ENCODE measurements around the gene ADAMTS15.

ADAMTS15 gene

GRCh38 chr11:130504317-130504716 lies 55.9 kb downstream of the ADAMTS15 start:
- no peak for TF ChIP-seq POLR2A (IDR thresholded peaks at IDR 0.05; ENCODE audit: low read length)
- no peak for TF ChIP-seq GATA1 (IDR thresholded peaks at IDR 0.05; ENCODE audit: low read depth, low read length)
- DNase-seq: no peak

DNA sequence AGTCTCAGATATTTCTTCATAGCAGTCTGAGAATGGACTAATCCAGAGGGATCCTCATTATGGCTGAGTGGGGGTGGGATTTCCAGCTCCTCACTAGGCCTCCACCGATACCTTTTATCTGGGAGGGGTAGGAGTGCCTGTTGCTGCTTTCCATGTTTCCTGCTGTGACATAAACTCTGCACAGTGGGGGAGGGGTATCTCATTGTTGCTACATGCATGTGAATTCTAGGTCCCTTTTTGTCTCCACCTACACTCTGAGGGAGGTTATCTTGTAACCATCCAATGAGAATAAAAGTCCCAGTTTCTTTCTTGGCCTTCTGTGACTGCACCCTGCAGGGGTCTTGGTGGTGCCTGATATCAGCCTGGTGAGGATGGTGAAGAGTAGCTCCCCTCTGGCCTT lies 60.5 kb downstream of the ADAMTS15 start:
- DNase-seq: no peak

DNA sequence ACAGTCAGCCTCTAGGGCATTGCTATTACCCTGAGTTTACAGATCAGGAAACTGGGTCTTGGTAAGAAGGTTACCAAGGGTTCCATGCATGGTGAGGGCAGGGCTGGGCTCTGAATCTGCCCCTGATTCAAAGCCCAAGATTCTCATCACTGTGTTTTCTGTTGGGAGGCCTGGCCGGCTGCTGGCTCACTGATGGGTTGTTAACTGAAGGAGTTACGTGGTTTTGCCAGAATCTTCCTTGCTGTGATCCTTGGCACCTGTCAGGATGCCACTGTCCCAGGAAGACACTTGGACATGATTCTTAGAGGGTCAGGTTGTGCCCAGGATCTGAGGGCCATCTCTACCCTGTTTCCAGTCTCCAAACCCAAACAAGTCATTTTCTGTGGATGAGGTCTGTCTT lies 61.5 kb downstream of the ADAMTS15 start:
- no peak for DNase-seq
- TF ChIP-seq POLR2A (IDR thresholded peaks at IDR 0.05; ENCODE audit: low read length): no peak
- TF ChIP-seq GATA1 (IDR thresholded peaks at IDR 0.05; ENCODE audit: low read depth, low read length): no peak

More for the DNA sequence above, 60.5 kb downstream of the ADAMTS15 start:
- no peak for TF ChIP-seq GATA1 (IDR thresholded peaks at IDR 0.05; ENCODE audit: low read depth, low read length)
- no peak for TF ChIP-seq POLR2A (IDR thresholded peaks at IDR 0.05; ENCODE audit: low read length)

DNA sequence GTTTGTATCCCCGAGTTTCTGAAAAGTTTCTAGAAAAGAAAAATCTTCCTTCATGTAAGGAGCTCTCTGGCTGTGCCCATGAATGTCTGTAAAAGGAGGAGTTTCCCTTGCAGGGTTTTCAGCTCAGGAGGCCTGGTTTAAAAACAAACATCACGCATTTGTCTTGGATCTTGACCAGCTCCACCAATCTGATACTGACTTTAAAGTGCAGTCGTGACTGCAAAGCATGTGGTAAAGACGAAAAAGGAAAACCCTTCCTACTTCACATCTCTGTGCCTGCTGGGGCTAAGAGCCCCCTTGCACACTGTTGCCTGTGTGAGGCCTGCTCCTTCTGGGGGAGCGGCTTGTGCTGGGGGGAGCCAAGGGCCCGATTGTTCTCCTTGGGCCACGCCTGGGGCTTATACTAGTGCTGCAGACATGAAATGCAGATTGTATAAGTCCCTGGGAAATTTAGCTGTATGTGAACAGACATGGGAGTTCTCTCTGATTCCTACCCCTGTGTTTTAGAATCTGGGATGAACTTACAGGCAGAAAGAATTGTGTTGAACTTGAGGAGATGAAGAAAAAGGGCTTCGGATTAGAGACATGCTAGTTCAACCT lies 62.1 kb downstream of the ADAMTS15 start:
- TF ChIP-seq POLR2A (IDR thresholded peaks at IDR 0.05; ENCODE audit: low read length): no peak
- TF ChIP-seq GATA1 (IDR thresholded peaks at IDR 0.05; ENCODE audit: low read depth, low read length): no peak
- DNase-seq: no peak

GRCh38 chr11:130511765-130512164 lies 63.3 kb downstream of the ADAMTS15 start:
- peak in 1 of 2 experiments; percentile 60 for DNase-seq
- no peak for TF ChIP-seq POLR2A (IDR thresholded peaks at IDR 0.05; ENCODE audit: low read length)
- TF ChIP-seq GATA1 (IDR thresholded peaks at IDR 0.05; ENCODE audit: low read depth, low read length): no peak

GRCh38 chr11:130512662-130513061 lies 64.2 kb downstream of the ADAMTS15 start:
- no peak for DNase-seq
- no peak for TF ChIP-seq POLR2A (IDR thresholded peaks at IDR 0.05; ENCODE audit: low read length)
- no peak for TF ChIP-seq GATA1 (IDR thresholded peaks at IDR 0.05; ENCODE audit: low read depth, low read length)

DNA sequence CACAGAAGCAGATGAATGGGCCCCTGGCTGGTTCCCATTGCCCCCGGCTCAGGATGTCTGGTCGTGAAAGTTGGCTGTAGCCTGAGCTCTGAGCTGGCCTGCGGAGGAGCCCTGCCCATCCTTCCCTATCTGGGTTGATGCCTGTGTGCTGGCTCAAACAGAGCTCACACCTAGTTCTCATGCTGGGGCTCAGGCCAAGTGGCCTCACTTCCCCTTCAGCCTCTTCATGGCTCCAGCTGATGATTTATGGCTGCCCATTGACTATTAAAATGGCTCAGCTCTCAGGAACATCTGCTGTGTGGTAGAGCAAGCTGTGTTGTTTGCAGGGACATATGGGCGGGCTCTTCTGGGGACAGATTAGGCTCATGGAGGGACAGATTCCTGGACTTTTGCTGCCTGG lies 64.7 kb downstream of the ADAMTS15 start:
- no peak for TF ChIP-seq GATA1 (IDR thresholded peaks at IDR 0.05; ENCODE audit: low read depth, low read length)
- no peak for TF ChIP-seq POLR2A (IDR thresholded peaks at IDR 0.05; ENCODE audit: low read length)
- DNase-seq: peak in 1 of 2 experiments; percentile 7

DNA sequence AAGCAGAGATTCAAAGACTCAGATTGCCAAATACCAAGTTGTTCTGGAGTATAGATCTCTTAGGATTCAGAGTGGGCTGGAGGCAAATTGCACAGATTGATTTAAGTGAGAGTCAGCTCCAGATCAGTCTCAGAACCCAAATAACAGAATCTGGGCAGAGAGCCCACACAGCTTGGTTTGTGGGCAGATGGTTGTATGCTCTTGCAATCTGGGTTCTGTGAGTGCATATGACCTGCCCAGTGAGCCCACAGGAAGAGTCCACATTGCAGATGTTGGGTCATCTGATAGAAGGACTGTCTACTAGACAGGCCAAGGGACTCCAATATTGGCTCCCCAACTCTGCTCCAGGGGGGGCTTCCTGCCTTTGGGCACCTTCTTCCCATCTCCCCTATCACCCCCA lies 65.9 kb downstream of the ADAMTS15 start:
- DNase-seq: no peak
- TF ChIP-seq GATA1 (IDR thresholded peaks at IDR 0.05; ENCODE audit: low read depth, low read length) (no peak), POLR2A (IDR thresholded peaks at IDR 0.05; ENCODE audit: low read length) (no peak)

- TF ChIP-seq POLR2A (IDR thresholded peaks at IDR 0.05; ENCODE audit: low read length) (no peak), GATA1 (IDR thresholded peaks at IDR 0.05; ENCODE audit: low read depth, low read length) (no peak)
- DNase-seq: no peak
These were observed 66.4 kb downstream of the ADAMTS15 start for GRCh38 chr11:130514851-130515250.

DNA sequence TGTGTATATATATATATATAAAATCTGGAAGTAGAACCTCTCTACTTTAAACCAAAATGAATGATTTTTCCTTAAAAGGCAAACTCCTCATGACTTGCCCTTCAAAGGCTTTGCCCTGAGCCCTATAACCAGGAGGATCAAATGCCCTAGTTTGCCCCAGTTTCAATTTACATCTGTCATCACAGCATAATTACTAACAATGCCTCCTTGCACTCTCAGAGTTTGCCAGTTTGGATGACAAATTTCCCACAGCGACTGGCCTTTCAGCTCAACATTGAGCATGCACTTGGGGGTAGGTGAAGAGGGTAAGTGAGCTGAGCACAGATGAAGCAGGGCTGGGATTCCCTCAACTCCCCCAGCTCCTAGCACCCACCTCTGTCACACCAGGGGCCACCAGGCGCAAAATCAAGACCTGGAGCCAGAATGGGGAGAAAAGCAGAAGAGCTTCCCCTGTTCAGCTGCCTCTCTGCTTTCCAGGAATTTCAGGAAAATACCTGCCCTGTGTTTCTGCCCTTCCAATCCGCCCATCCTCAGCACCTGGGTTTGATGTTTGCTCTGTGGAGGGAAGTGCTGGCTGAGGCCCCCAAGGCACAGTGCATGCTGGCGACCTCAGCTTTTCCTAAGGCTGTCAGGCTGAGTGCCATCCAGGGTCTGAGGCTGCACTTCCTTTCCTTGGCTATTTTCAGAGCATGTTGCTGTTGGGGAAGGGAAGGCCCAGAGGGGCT lies 67.5 kb downstream of the ADAMTS15 start:
- no peak for DNase-seq
- TF ChIP-seq POLR2A (IDR thresholded peaks at IDR 0.05; ENCODE audit: low read length): no peak
- no peak for TF ChIP-seq GATA1 (IDR thresholded peaks at IDR 0.05; ENCODE audit: low read depth, low read length)

DNA sequence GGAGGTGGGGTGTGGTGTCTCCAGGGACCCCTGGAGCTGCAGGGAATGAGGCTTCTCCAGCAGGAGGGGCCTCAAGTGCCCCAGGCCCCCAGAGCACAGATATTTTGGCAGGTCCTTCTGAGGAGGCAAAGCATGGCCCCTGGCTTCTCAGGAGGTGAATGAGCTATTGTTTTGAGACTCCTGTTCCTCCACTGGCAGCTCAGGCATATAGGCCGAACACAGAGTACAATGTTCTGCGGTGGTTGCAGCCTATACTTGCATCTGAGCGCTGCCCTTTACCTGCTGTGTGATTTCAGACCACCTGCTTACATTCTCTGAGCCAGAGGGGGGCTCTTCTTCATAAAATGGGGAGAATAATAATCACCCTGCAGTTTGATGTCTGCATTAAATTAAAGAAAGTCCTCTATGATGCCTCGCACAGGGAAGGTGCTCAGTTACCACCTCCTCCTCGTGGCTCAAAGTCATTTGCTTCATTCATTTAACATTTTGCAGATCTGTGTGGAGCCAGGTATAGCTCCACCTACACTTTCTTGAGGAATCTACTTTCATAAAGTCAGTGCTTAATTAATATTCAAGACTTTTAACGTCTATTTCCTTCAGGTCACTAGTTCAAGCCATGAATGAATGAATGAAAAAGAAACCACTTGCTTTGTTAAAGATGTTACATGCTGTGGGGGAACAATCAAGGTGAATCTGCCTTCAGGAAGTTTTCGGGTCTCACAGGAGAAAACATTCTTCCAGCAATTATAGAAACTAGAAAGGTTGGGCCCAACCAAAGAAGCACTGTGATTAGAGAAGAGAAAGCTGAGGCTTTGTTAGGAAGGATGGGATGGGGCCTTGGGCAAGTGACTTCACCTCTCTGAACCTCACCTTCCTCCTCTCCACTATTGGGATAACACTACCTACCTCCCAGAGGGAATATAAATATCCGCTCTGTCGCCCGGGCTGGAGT lies 68.4 kb downstream of the ADAMTS15 start:
- no peak for TF ChIP-seq POLR2A (IDR thresholded peaks at IDR 0.05; ENCODE audit: low read length)
- TF ChIP-seq GATA1 (IDR thresholded peaks at IDR 0.05; ENCODE audit: low read depth, low read length): no peak
- no peak for DNase-seq

DNA sequence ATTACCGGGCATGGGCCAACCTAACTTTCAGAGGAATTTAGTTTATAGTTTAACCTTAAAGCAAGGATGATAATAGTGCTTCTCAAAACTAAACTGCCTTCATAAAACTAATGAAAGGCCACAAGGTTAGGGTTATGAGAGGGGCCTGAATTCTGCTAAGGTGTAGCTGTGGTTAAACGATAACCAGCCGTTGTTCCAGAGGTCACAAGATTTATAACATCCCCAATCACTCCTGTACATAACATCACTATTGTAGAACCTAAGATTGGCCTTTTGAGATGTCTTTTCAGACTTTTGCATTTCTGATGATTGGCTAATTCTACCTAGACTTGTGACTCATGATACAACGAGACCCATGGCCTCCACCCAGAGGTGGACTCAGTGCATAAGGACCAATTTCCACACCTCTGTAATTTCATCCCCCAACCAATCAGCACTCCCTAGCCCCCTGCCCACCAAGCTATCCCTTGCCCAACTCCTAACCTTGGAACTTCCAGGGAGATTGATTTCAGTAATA lies 69.8 kb downstream of the ADAMTS15 start:
- TF ChIP-seq GATA1 (IDR thresholded peaks at IDR 0.05; ENCODE audit: low read depth, low read length) (no peak), POLR2A (IDR thresholded peaks at IDR 0.05; ENCODE audit: low read length) (no peak)
- no peak for DNase-seq

- TF ChIP-seq GATA1 (IDR thresholded peaks at IDR 0.05; ENCODE audit: low read depth, low read length) (no peak), POLR2A (IDR thresholded peaks at IDR 0.05; ENCODE audit: low read length) (no peak)
- no peak for DNase-seq
These were observed 70.9 kb downstream of the ADAMTS15 start for GRCh38 chr11:130519128-130519932.
